ENCODE measurements around the gene GSDME.

GSDME gene

DNA sequence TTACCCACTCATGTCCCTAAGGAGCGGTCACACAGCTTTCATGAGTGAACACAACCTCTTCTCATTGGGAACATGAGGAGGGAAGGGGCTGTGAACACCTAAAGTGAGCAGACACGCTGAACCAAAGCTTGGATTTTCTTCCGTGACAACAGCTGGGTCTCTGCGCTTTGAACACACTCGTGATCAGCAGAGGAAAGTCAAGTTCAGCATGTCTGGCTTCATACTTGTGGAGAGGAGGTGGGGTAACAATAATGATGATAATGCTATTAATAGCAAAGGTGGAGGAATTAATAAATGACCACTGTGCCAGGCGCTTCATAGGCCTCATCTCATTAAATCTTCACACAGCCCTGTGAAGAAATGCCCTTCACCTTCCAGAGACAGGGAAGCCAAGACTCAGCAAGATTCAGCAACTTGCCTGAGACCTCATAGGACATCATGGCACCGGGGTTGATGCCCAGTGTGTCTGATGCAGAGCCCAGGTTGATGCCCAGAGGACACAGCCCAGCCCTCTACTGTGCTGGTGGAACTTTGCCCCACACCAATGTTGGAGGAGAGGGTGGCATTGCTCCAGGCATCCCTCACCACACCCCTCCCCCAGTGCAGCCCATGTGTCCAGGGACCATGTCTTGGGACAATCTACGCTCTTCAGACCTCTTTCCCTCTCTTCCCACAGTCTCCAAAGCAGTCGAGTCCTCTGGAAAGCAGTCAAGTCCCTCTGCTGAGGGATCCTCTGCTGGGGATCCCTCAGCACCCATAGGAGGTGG, 40.6 kb downstream of the GSDME start (continued):
- TF ChIP-seq, protein P1, sequence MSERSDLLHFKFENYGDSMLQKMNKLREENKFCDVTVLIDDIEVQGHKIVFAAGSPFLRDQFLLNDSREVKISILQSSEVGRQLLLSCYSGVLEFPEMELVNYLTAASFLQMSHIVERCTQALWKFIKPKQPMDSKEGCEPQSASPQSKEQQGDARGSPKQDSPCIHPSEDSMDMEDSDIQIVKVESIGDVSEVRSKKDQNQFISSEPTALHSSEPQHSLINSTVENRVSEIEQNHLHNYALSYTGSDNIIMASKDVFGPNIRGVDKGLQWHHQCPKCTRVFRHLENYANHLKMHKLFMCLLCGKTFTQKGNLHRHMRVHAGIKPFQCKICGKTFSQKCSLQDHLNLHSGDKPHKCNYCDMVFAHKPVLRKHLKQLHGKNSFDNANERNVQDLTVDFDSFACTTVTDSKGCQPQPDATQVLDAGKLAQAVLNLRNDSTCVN (tag by site-specific recombination; optimal IDR thresholded peaks at IDR 0.05), result no peak
- TF ChIP-seq ZNF174 (tag by site-specific recombination; IDR thresholded peaks at IDR 0.05), result no peak
- TF ChIP-seq, protein P2, sequence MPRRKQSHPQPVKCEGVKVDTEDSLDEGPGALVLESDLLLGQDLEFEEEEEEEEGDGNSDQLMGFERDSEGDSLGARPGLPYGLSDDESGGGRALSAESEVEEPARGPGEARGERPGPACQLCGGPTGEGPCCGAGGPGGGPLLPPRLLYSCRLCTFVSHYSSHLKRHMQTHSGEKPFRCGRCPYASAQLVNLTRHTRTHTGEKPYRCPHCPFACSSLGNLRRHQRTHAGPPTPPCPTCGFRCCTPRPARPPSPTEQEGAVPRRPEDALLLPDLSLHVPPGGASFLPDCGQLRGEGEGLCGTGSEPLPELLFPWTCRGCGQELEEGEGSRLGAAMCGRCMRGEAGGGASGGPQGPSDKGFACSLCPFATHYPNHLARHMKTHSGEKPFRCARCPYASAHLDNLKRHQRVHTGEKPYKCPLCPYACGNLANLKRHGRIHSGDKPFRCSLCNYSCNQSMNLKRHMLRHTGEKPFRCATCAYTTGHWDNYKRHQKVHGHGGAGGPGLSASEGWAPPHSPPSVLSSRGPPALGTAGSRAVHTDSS (tag by site-specific recombination; IDR thresholded peaks at IDR 0.05), result no peak
- TF ChIP-seq BCL11A (tag by site-specific recombination; IDR thresholded peaks at IDR 0.05; ENCODE audit: low read depth), result no peak

DNA sequence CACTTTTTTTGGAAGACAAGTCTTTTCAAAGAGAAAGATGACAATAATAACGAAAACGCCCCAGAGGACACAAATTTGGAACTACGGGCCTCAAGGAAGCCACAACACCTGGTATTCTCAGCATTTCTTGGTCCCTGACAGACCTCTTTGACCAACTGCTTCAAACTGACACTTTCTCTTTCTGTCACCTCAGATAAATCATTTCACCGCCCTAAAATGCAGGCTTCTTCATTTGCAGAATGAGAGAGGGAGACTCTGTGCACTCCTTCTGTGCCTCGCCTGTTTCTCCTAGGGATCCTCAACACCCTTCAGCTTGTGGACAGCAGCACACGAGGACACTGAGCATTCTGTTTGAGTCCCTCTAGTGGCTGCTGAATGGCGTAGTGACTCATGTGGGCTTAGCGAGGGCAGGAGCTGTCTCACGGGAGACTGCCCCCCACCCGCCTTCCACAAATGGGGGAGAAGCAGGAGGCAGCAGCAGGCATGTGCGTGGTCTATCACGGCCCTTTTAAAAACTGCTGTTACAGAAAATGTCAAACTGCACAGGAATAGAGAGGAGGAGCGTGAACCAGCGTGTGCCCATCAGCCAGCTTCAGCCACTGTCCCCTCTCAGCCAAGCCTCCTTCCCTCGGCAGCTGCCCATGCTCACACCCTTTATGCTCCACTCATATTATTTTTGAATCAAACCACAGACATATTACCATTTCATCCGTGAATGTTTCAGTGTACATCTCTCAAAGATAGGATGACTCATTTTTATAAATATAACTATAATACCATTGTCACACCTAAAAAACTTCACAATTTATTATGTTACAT, 41.4 kb downstream of the GSDME start:
- POLR2A ChIA-PET, result no interaction called here
- Histone ChIP-seq H3K4me3 (ENCODE audit: low read depth, low read length) (no peak overlapping the region), H3K4me1 (ENCODE audit: control insufficient read depth, insufficient read depth, low read length) (no peaks in the 10 kb centered on the region), H3K36me3 (ENCODE audit: control insufficient read depth in 2 of 2, insufficient read depth in 1 of 2, low read length in 2 of 2) (peaks cover 0 to 3% of the 10 kb centered on the region in 2 experiments; a peak in 1 of 3 replicates), H3K27ac (ENCODE audit: extremely low read depth, low read depth, low read length) (no peak overlapping the region), H3K9me3 (ENCODE audit: control insufficient read depth, insufficient read depth, low read depth, low read length) (no peaks in the 10 kb centered on the region)
- CTCF ChIA-PET, result interaction anchor here (0.6 to 1.3 kb wide), 8 partner anchors 13 to 1146 kb away, joined by 3 to 6 read pairs (median 3); no protein-coding TSS in a partner anchor
- TF ChIP-seq GLIS2 (tag by site-specific recombination; IDR thresholded peaks at IDR 0.05), result no peak
- TF ChIP-seq, protein P3, sequence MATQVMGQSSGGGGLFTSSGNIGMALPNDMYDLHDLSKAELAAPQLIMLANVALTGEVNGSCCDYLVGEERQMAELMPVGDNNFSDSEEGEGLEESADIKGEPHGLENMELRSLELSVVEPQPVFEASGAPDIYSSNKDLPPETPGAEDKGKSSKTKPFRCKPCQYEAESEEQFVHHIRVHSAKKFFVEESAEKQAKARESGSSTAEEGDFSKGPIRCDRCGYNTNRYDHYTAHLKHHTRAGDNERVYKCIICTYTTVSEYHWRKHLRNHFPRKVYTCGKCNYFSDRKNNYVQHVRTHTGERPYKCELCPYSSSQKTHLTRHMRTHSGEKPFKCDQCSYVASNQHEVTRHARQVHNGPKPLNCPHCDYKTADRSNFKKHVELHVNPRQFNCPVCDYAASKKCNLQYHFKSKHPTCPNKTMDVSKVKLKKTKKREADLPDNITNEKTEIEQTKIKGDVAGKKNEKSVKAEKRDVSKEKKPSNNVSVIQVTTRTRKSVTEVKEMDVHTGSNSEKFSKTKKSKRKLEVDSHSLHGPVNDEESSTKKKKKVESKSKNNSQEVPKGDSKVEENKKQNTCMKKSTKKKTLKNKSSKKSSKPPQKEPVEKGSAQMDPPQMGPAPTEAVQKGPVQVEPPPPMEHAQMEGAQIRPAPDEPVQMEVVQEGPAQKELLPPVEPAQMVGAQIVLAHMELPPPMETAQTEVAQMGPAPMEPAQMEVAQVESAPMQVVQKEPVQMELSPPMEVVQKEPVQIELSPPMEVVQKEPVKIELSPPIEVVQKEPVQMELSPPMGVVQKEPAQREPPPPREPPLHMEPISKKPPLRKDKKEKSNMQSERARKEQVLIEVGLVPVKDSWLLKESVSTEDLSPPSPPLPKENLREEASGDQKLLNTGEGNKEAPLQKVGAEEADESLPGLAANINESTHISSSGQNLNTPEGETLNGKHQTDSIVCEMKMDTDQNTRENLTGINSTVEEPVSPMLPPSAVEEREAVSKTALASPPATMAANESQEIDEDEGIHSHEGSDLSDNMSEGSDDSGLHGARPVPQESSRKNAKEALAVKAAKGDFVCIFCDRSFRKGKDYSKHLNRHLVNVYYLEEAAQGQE (tag by site-specific recombination; IDR thresholded peaks at IDR 0.05), result peak; percentile 87

DNA sequence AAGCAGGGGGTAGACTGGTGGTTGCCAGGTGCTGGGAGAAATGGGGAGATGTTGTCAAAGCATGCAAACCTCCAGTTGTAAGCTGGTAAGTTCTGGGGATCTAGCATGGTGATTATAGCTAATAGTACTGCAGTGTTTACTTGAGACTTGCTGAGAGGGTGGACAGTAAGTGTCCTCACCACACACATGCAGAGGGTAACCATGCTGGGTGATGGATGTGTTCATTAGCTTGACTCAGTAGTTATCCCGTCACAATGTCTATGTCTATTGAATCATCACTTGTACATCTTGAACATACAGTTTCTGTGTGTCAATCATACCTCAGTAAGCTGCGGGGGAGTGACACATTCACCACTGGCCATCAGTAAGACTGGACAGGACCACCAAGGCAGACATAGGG, 42.1 kb downstream of the GSDME start:
- POLR2A ChIA-PET, result interaction anchor here (0.5 kb wide), 1 partner anchor 337 kb away, joined by 5 read pairs; no protein-coding TSS in a partner anchor
- H3K4me3 ChIP-seq (ENCODE audit: low read depth, low read length), result no peak overlapping the region
- CTCF ChIA-PET, result interaction anchor here (0.6 to 1.3 kb wide), 4 partner anchors 28 to 651 kb away, joined by 3 to 6 read pairs (median 4); no protein-coding TSS in a partner anchor
- peaks cover 0 to 3% of the 10 kb centered on the region in 2 experiments; a peak in 1 of 3 replicates for H3K36me3 ChIP-seq (ENCODE audit: control insufficient read depth in 2 of 2, insufficient read depth in 1 of 2, low read length in 2 of 2)
- H3K4me1 ChIP-seq (ENCODE audit: control insufficient read depth, insufficient read depth, low read length), result no peaks in the 10 kb centered on the region
- H3K9me3 ChIP-seq (ENCODE audit: control insufficient read depth, insufficient read depth, low read depth, low read length), result no peaks in the 10 kb centered on the region
- H3K27ac ChIP-seq (ENCODE audit: extremely low read depth, low read depth, low read length), result no peak overlapping the region
- TF ChIP-seq ZNF785 (tag by site-specific recombination; IDR thresholded peaks at IDR 0.05) (no peak), ZNF843 (tag by site-specific recombination; IDR thresholded peaks at IDR 0.05) (no peak), ZNF157 (tag by site-specific recombination; IDR thresholded peaks at IDR 0.05) (no peak), ZNF76 (tag by site-specific recombination; IDR thresholded peaks at IDR 0.05; ENCODE audit: borderline replicate concordance, low read depth) (no peak), ZNF600 (tag by site-specific recombination; IDR thresholded peaks at IDR 0.05) (no peak), ZNF366 (tag by site-specific recombination; conservative IDR thresholded peaks at IDR 0.05) (no peak), HOXD13 (CRISPR knock-in tag; IDR thresholded peaks at IDR 0.05; ENCODE audit: borderline replicate concordance) (no peak), ZNF24 (tag by site-specific recombination; IDR thresholded peaks at IDR 0.05) (no peak), KLF7 (tag by site-specific recombination; IDR thresholded peaks at IDR 0.05; ENCODE audit: borderline replicate concordance) (no peak), ZNF394 (tag by site-specific recombination; IDR thresholded peaks at IDR 0.05; ENCODE audit: borderline replicate concordance) (no peak), GLIS2 (tag by site-specific recombination; IDR thresholded peaks at IDR 0.05) (no peak), ZNF776 (tag by site-specific recombination; IDR thresholded peaks at IDR 0.05; ENCODE audit: borderline replicate concordance) (no peak), ZNF664 (tag by site-specific recombination; IDR thresholded peaks at IDR 0.05) (no peak), ZNF521 (tag by site-specific recombination; IDR thresholded peaks at IDR 0.05) (no peak), RBAK (tag by site-specific recombination; IDR thresholded peaks at IDR 0.05) (no peak)
- TF ChIP-seq, protein P4, sequence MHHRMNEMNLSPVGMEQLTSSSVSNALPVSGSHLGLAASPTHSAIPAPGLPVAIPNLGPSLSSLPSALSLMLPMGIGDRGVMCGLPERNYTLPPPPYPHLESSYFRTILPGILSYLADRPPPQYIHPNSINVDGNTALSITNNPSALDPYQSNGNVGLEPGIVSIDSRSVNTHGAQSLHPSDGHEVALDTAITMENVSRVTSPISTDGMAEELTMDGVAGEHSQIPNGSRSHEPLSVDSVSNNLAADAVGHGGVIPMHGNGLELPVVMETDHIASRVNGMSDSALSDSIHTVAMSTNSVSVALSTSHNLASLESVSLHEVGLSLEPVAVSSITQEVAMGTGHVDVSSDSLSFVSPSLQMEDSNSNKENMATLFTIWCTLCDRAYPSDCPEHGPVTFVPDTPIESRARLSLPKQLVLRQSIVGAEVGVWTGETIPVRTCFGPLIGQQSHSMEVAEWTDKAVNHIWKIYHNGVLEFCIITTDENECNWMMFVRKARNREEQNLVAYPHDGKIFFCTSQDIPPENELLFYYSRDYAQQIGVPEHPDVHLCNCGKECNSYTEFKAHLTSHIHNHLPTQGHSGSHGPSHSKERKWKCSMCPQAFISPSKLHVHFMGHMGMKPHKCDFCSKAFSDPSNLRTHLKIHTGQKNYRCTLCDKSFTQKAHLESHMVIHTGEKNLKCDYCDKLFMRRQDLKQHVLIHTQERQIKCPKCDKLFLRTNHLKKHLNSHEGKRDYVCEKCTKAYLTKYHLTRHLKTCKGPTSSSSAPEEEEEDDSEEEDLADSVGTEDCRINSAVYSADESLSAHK (tag by site-specific recombination; IDR thresholded peaks at IDR 0.05), result no peak

Measured in HEK293 (cell line).